Prostate gland (tissue), 2 donors: ENCODE data around the gene PAH.

Experiments
- CTCF ChIP-seq, 4 experiments: fragments of 200-600 bp in 2 of 4; fragments of 450-650 bp in 2 of 4; sonication (generic) in 2 of 4; IDR thresholded peaks; 1 replicate in 3 of 4; 2 replicates in 1 of 4; pipeline ENCODE4 v1.5.1; 2016 to 2019; ENCODE audit warnings: antibody characterized with exemption in 4 of 4, mild to moderate bottlenecking in 2 of 4, moderate library complexity in 2 of 4
- POLR2AphosphoS5 ChIP-seq: sonication (generic); formaldehyde crosslinking; IDR thresholded peaks from one replicate; pipeline ENCODE4 v1.6.1; 2017; ENCODE audit warnings: antibody characterized with exemption

- TF ChIP-seq CTCF (IDR thresholded peaks at IDR 0.05), result no peak
- no peak for TF ChIP-seq POLR2AphosphoS5
Measured at GRCh38 chr12:102812344-102812743, 104.7 kb downstream of the PAH start.
